SK-N-SH treated with all-trans-retinoic acid at 6 μM for 48 hours (cell line): ENCODE results near the gene SDC3.

Experiments
- ARNTL ChIP-seq: fragments of 450-650 bp; formaldehyde crosslinking; IDR thresholded peaks from 2 replicates; pipeline ENCODE4 v1.5.0; 2020; ENCODE audit warnings: low read depth, mild to moderate bottlenecking, moderate library complexity, borderline replicate concordance
- BACH2 ChIP-seq: fragments of 250-450 bp; sonication (Bioruptor Pico); IDR thresholded peaks from 2 replicates; pipeline ENCODE4 v1.9.0; 2021; ENCODE audit warnings: mild to moderate bottlenecking, borderline replicate concordance
- ESRRG ChIP-seq: fragments of 250-450 bp; sonication (Bioruptor Pico); IDR thresholded peaks from 2 replicates; pipeline ENCODE4 v1.6.1; 2021; ENCODE audit warnings: mild to moderate bottlenecking
- PATZ1 ChIP-seq: fragments of 250-450 bp; sonication (Bioruptor Pico); IDR thresholded peaks from 2 replicates; pipeline ENCODE4 v1.8.0; 2020; ENCODE audit warnings: mild to moderate bottlenecking, moderate library complexity, borderline replicate concordance
- PPARA ChIP-seq: fragments of 250-450 bp; sonication (Bioruptor Pico); IDR thresholded peaks from 2 replicates; pipeline ENCODE4 v1.5.0; 2020; ENCODE audit warnings: mild to moderate bottlenecking, borderline replicate concordance
- TOX ChIP-seq: fragments of 250-450 bp; sonication (Bioruptor Pico); IDR thresholded peaks from 2 replicates; pipeline ENCODE4 v1.8.0; 2021; ENCODE audit warnings: mild to moderate bottlenecking, moderate library complexity, borderline replicate concordance
- ZFP3 ChIP-seq: fragments of 250-450 bp; sonication (Bioruptor Pico); IDR thresholded peaks from 2 replicates; pipeline ENCODE4 v1.5.0; 2020; ENCODE audit warnings: mild to moderate bottlenecking, moderate library complexity
- ZFP30 ChIP-seq: fragments of 450-650 bp; formaldehyde crosslinking; IDR thresholded peaks from 2 replicates; pipeline ENCODE4 v1.5.0; 2022; ENCODE audit warnings: mild to moderate bottlenecking, moderate library complexity
- ZNF565 ChIP-seq: fragments of 450-650 bp; formaldehyde crosslinking; conservative IDR thresholded peaks from 2 replicates; pipeline ENCODE4 v1.5.0; 2020; ENCODE audit warnings: low read depth, mild to moderate bottlenecking, moderate library complexity
- ZNF70 ChIP-seq: fragments of 450-650 bp; formaldehyde crosslinking; IDR thresholded peaks from 2 replicates; pipeline ENCODE4 v1.5.0; 2020; ENCODE audit warnings: mild to moderate bottlenecking, moderate library complexity

DNA sequence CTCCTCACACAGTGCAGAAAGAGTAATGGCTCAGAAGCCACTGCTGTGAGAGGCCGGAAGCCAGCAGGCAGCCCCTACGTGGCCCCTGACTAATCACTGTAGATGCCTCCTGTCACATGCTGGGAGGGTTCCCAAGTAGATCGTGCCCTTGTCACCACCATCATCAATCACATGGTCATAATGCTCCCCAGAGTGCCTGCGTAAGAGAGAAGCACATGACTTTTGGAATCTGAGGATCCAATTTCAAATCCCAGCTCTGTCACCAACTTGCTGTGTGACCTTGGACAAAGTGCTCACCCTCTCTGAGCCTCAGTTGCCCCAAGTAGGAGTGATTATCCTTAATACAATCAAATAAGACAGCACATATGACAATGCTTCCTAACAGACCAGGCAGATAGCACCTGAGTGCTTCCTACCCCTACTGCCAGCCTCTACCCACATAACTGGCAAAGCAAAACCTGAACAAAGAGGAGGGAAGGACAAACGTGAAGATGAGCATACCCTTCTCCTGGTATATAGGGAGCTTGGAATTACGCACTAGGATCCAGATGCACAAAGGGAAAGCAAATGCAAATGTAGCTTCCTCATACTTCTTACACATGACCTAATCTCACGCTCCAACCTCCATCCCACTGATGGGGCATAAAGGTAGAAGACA, 65.7 kb downstream of the SDC3 start:
- no peak for TF ChIP-seq ESRRG (CRISPR knock-in tag)
- no peak for TF ChIP-seq ZFP3 (CRISPR knock-in tag)
- no peak for TF ChIP-seq ZNF565
- no peak for TF ChIP-seq TOX
- no peak for TF ChIP-seq PPARA
- no peak for TF ChIP-seq BACH2 (CRISPR knock-in tag)
- TF ChIP-seq PATZ1 (CRISPR knock-in tag): no peak
- no peak for TF ChIP-seq ARNTL (CRISPR knock-in tag)
- no peak for TF ChIP-seq ZFP30 (CRISPR knock-in tag)
- no peak for TF ChIP-seq ZNF70
